Measurements from ENCODE around the gene TIRAP. TPM values are rescaled to one million over a fixed set of nuclear protein-coding genes. Genes with fewer than 3 reads are reported as not detected.

Gene TIRAP
- total RNA-seq, 1 donor from 2014 or later, result 13.7 TPM

- TF ChIP-seq, protein P1, sequence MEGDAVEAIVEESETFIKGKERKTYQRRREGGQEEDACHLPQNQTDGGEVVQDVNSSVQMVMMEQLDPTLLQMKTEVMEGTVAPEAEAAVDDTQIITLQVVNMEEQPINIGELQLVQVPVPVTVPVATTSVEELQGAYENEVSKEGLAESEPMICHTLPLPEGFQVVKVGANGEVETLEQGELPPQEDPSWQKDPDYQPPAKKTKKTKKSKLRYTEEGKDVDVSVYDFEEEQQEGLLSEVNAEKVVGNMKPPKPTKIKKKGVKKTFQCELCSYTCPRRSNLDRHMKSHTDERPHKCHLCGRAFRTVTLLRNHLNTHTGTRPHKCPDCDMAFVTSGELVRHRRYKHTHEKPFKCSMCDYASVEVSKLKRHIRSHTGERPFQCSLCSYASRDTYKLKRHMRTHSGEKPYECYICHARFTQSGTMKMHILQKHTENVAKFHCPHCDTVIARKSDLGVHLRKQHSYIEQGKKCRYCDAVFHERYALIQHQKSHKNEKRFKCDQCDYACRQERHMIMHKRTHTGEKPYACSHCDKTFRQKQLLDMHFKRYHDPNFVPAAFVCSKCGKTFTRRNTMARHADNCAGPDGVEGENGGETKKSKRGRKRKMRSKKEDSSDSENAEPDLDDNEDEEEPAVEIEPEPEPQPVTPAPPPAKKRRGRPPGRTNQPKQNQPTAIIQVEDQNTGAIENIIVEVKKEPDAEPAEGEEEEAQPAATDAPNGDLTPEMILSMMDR (IDR thresholded peaks at IDR 0.05), result no peak
- intact Hi-C loops (cut with DNase I), result no loop called here
- DNase-seq, result no peak
- Histone ChIP-seq H3K36me3 (peaks cover 18% of the 10 kb centered on the region), H3K4me1 (peaks cover 12% of the 10 kb centered on the region), H3K27me3 (no peaks in the 10 kb centered on the region), H3K9me3 (no peaks in the 10 kb centered on the region), H3K27ac (no peak overlapping the region), H3K4me3 (no peak overlapping the region)
- ATAC-seq, result no peak
Measured at GRCh38 chr11:126277780-126278179, 5.1 kb upstream of the TIRAP start.

GRCh38 chr11:126279191-126279590 is 3.7 kb upstream of the TIRAP start:
- DNase-seq (no peak), ATAC-seq (no peak)
- intact Hi-C loops (cut with DNase I), result no loop called here
- H3K4me1 ChIP-seq, result peaks cover 19% of the 10 kb centered on the region
- H3K4me3 ChIP-seq, result no peak overlapping the region
- peaks cover 8% of the 10 kb centered on the region for H3K36me3 ChIP-seq
- no peak overlapping the region for H3K27ac ChIP-seq
- no peaks in the 10 kb centered on the region for H3K27me3 ChIP-seq
- TF ChIP-seq, protein P1 (IDR thresholded peaks at IDR 0.05), result no peak
- H3K9me3 ChIP-seq, result no peaks in the 10 kb centered on the region

DNA sequence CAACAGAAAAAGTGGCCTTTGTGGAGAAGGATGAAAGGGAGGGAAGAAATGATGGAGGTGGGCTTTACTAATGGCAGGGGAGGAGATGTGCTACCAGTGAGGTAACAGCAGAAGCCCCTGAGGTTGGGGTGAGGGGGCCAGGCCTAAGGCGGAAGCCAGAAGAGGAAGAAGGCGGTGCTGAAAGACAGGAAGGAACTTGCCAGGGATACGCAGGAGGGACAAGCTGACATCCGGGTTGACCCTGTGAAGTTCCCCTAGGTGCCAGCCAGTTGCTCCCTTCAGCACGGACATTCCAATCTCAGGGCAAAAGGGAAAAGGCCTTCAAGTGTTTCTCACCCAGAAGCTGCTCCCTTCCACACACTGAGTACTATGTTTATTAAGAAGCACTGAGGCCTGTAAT is 2.3 kb upstream of the TIRAP start:
- TF ChIP-seq, protein P1 (IDR thresholded peaks at IDR 0.05), result no peak
- no peak overlapping the region for H3K4me3 ChIP-seq
- ATAC-seq, result peak; percentile 13
- peak overlapping the region; percentile 40 for H3K27ac ChIP-seq
- intact Hi-C loops (cut with DNase I), result no loop called here
- DNase-seq, result no peak
- no peaks in the 10 kb centered on the region for H3K9me3 ChIP-seq
- peaks cover 23% of the 10 kb centered on the region for H3K4me1 ChIP-seq
- peaks cover 7% of the 10 kb centered on the region for H3K36me3 ChIP-seq
- no peaks in the 10 kb centered on the region for H3K27me3 ChIP-seq

DNA sequence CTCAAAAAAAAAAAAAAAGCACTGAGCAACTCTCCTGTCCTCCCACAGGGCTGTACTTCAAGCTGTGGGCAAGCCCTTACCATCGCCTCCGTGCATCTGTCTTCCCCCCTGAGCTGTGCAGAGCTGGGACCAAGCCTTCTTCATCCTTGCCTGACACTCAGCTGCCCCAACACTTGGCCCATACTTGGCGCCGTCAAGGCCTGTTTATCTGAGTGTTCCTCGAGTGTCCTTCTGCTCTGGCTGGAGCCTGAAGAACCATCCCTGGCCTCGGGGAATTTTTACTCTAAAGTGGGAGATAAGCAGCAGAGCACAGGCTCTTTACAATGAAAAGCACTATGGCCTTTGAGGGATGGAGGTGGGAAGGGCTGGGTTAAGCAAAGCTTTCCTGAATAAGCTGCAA is 1.6 kb upstream of the TIRAP start:
- Histone ChIP-seq H3K27me3 (no peaks in the 10 kb centered on the region), H3K4me1 (peaks cover 23% of the 10 kb centered on the region), H3K9me3 (no peaks in the 10 kb centered on the region), H3K27ac (no peak overlapping the region), H3K36me3 (peaks cover 7% of the 10 kb centered on the region), H3K4me3 (no peak overlapping the region)
- TF ChIP-seq, protein P1 (IDR thresholded peaks at IDR 0.05), result no peak
- ATAC-seq (peak; percentile 57), DNase-seq (peak; percentile 71)
- intact Hi-C loops (cut with DNase I), result no loop called here

- no peak for ATAC-seq
- TF ChIP-seq, protein P1 (IDR thresholded peaks at IDR 0.05), result no peak
- peaks cover 23% of the 10 kb centered on the region for H3K4me1 ChIP-seq
- H3K9me3 ChIP-seq, result no peaks in the 10 kb centered on the region
- no peaks in the 10 kb centered on the region for H3K27me3 ChIP-seq
- peaks cover 7% of the 10 kb centered on the region for H3K36me3 ChIP-seq
- no peak for DNase-seq
- H3K27ac ChIP-seq, result peak overlapping the region; percentile 90
- no peak overlapping the region for H3K4me3 ChIP-seq
- intact Hi-C loops (cut with DNase I), result no loop called here
Measured at GRCh38 chr11:126281666-126282175, 1.2 kb upstream of the TIRAP start.

DNA sequence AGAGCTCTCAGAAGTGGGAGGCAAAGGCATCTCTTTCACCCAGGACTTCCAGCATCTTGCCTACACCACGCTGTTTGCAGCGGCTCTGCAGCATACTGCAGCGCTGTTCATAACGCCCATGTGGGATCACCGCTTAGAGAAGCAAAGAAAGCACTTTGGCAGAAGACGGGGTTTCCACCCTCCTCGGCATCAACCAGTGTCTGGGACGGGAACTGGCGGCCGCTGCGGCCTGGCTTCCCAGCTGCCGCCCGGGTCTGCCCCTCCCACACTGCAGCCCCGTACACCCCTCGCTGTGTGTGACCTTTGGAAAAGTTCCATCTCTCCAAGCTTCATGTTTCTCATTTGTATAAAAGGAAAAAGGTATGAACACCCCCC is 545 bp upstream of the TIRAP start:
- DNase-seq, result peak; percentile 71
- TF ChIP-seq, protein P1 (IDR thresholded peaks at IDR 0.05), result no peak
- peak; percentile 51 for ATAC-seq
- H3K4me1 ChIP-seq, result peaks cover 23% of the 10 kb centered on the region
- H3K36me3 ChIP-seq, result peaks cover 2% of the 10 kb centered on the region
- no peaks in the 10 kb centered on the region for H3K27me3 ChIP-seq
- peak overlapping the region; percentile 90 for H3K27ac ChIP-seq
- no peaks in the 10 kb centered on the region for H3K9me3 ChIP-seq
- peak overlapping the region; percentile 63 for H3K4me3 ChIP-seq
- intact Hi-C loops (cut with DNase I), result no loop called here

All from upper lobe of right lung (tissue), 1 donor.